Esophagus squamous epithelium (tissue), 5 donors: ENCODE results near the gene MBOAT7. TPM values are rescaled to one million over a fixed set of nuclear protein-coding genes. Genes with fewer than 3 reads are reported as not detected.

Experiments used
- DNase-seq: peaks from one replicate; lab custom pipeline; 2025; lab: John Stamatoyannopoulos, UW
- H3K27ac ChIP-seq, 4 donors: fragments of 200-600 bp; sonication (generic); one replicate each; pipeline ENCODE4 v1.5.1; 2016 to 2019; ENCODE audit warnings: mild to moderate bottlenecking in 1 of 4
- H3K27me3 ChIP-seq, 4 donors: fragments of 200-600 bp; sonication (generic); 1 replicate in 3 of 4; 2 replicates in 1 of 4; pipeline versions ENCODE4 v1.5.1 to v1.6.0; 2017 to 2021; ENCODE audit warnings: antibody characterized with exemption in 1 of 4
- H3K36me3 ChIP-seq, 3 donors: fragments of 200-600 bp; sonication (generic); one replicate each; pipeline ENCODE4 v1.5.1; 2016 to 2019
- H3K4me1 ChIP-seq, 3 donors: fragments of 200-600 bp; sonication (generic); one replicate each; pipeline ENCODE4 v1.5.1; 2017 to 2019
- H3K4me3 ChIP-seq, 4 donors: fragments of 200-600 bp; sonication (generic); 1 replicate in 3 of 4; 2 replicates in 1 of 4; pipeline ENCODE4 v1.5.1; 2016 to 2019; ENCODE audit warnings: mild to moderate bottlenecking in 2 of 4, moderate library complexity in 1 of 4
- H3K9me3 ChIP-seq, 3 donors: fragments of 200-600 bp; sonication (generic); one replicate each; pipeline ENCODE4 v1.5.1; 2016 to 2019
- POLR2A ChIP-seq, 4 donors: fragments of 450-650 bp; IDR thresholded peaks; one replicate each; pipeline ENCODE4 v1.6.1; 2017; ENCODE audit warnings: antibody characterized with exemption in 4 of 4, mild to moderate bottlenecking in 4 of 4, moderate library complexity in 3 of 4
- WGBS, 2 donors: methylation state at CpG; one replicate each; pipeline ENCODE4 v1.1.5; 2018; 5-methylcytosine and 5-hydroxymethylcytosine counted together
- intact Hi-C: fragments of 100-400 bp; cut with DNase I; formaldehyde crosslinking; loops from one replicate; pipeline ENCODE4 v1.15.0; 2022
- total RNA-seq, 4 donors: library from RNA; depleted of rRNA; stranded (reverse); fragments of >200 nt; gene quantifications; one replicate each; pipeline ENCODE4 v1.1.0, GENCODE V29; 2016
- TF ChIP-seq, protein P1 (sequence below), 6 experiments: fragments of 450-650 bp in 4 of 6; fragments of 200-600 bp in 2 of 6; sonication (generic) in 2 of 6; IDR thresholded peaks; one replicate each; pipeline ENCODE4 v1.5.1; 2016 to 2019; ENCODE audit warnings: antibody characterized with exemption in 6 of 6, mild to moderate bottlenecking in 4 of 6, moderate library complexity in 4 of 6
- donor health status: DM: yes; HTN: yes; CAD: no.

MBOAT7 gene
- total RNA-seq, 4 donors from 2014 or later = 32.2 to 56.2 (median 40.8) TPM

GRCh38 chr19:54148158-54148557 is 41.2 kb downstream of the MBOAT7 start:
- intact Hi-C loops = no loop called here
- Histone ChIP-seq H3K4me3 (no peak overlapping the region), H3K27ac (peak overlapping the region in 2 of 4 donors; percentile 36 to 65), H3K4me1 (peaks cover 0 to 20% (median 0%) of the 10 kb centered on the region in 3 donors), H3K27me3 (no peaks in the 10 kb centered on the region), H3K36me3 (peaks cover 76 to 100% (median 92%) of the 10 kb centered on the region in 3 donors), H3K9me3 (no peaks in the 10 kb centered on the region)
- TF ChIP-seq, protein P1, sequence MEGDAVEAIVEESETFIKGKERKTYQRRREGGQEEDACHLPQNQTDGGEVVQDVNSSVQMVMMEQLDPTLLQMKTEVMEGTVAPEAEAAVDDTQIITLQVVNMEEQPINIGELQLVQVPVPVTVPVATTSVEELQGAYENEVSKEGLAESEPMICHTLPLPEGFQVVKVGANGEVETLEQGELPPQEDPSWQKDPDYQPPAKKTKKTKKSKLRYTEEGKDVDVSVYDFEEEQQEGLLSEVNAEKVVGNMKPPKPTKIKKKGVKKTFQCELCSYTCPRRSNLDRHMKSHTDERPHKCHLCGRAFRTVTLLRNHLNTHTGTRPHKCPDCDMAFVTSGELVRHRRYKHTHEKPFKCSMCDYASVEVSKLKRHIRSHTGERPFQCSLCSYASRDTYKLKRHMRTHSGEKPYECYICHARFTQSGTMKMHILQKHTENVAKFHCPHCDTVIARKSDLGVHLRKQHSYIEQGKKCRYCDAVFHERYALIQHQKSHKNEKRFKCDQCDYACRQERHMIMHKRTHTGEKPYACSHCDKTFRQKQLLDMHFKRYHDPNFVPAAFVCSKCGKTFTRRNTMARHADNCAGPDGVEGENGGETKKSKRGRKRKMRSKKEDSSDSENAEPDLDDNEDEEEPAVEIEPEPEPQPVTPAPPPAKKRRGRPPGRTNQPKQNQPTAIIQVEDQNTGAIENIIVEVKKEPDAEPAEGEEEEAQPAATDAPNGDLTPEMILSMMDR (IDR thresholded peaks at IDR 0.05) = no peak
- no peak for TF ChIP-seq POLR2A (IDR thresholded peaks at IDR 0.05)
- DNase-seq = no peak
- 93% methylated on average over 3 of the region's 19 CpGs; no CpG with 5 or more reads in 1 of the 2 donors for WGBS, 2 donors

DNA sequence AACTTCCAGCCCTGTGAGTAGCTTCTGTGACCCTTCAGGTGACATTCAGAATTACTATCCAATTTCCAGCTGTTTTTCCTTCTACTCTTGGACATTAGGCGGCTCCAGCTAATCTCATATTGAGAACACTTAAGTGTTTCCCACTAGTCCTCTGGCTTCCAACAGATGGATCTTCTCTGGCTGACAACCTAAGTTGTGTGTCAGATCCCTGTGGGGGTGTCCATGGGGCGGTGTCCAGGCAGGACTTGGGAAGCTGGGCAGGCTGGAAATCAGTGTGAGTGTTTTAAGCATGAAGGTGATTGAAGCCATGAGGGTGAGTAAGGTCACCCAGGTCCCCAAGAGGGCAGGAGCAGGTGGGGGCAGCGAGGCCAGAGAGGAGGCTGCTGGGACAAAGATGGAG is 41.7 kb downstream of the MBOAT7 start:
- H3K27me3 ChIP-seq = no peaks in the 10 kb centered on the region
- DNase-seq = no peak
- H3K4me1 ChIP-seq = peaks cover 0 to 16% (median 0%) of the 10 kb centered on the region in 3 donors
- no peak overlapping the region for H3K4me3 ChIP-seq
- intact Hi-C loops = no loop called here
- TF ChIP-seq, protein P1 (IDR thresholded peaks at IDR 0.05) = no peak
- no peak for TF ChIP-seq POLR2A (IDR thresholded peaks at IDR 0.05)
- 79% methylated on average over 2 of the region's 3 CpGs for WGBS, 2 donors
- H3K27ac ChIP-seq = peak overlapping the region in 2 of 4 donors; percentile 55 to 65
- no peaks in the 10 kb centered on the region for H3K9me3 ChIP-seq
- peaks cover 73 to 100% (median 92%) of the 10 kb centered on the region in 3 donors for H3K36me3 ChIP-seq

GRCh38 chr19:54145541-54146158 is 43.7 kb downstream of the MBOAT7 start:
- no peak for DNase-seq
- Histone ChIP-seq H3K9me3 (no peaks in the 10 kb centered on the region), H3K36me3 (peaks cover 66 to 98% (median 76%) of the 10 kb centered on the region in 3 donors), H3K27me3 (no peaks in the 10 kb centered on the region), H3K4me3 (no peak overlapping the region), H3K4me1 (peaks cover 0 to 30% (median 6%) of the 10 kb centered on the region in 3 donors), H3K27ac (no peak overlapping the region)
- intact Hi-C loops = no loop called here
- TF ChIP-seq, protein P1 (IDR thresholded peaks at IDR 0.05) = no peak
- TF ChIP-seq POLR2A (IDR thresholded peaks at IDR 0.05) = no peak
- WGBS, 2 donors = 89 to 94% methylated on average over 19 to 24 of the region's 28 CpGs

DNA sequence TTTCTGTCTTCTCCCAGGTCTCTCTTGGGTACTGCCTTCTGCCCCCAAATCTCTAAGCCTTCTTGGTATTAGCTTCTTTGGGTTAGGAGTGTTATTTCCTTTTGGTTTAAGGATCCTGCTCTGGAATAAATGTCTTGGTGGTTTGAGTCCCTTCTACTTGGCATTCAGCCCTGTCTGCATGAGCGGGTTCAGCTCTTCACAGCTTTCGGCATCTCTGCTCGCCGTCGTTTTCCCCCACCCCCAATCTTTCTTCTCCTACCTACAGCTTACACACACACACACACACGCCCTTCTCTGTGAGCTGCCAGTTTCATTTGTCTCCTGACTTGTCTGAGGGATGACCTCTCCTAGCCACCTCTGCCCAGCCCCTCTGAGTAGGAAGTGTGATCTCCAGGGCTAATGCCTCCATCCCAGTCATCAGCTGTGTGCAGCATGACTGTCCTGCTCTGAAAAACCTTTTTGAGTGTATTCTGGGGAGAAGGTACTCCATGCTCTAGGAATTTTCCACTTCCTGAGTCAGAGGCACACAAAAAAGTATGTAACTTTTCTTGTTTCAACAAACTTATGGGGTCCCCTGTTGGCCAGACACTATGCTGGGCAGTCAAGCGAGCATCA is 47.1 kb downstream of the MBOAT7 start:
- intact Hi-C loops = no loop called here
- Histone ChIP-seq H3K4me3 (no peak overlapping the region), H3K36me3 (peaks cover 39 to 79% (median 46%) of the 10 kb centered on the region in 3 donors), H3K4me1 (peaks cover 22 to 46% (median 27%) of the 10 kb centered on the region in 3 donors), H3K27me3 (no peaks in the 10 kb centered on the region), H3K9me3 (no peaks in the 10 kb centered on the region), H3K27ac (no peak overlapping the region)
- DNase-seq = no peak
- TF ChIP-seq POLR2A (IDR thresholded peaks at IDR 0.05) = no peak
- TF ChIP-seq, protein P1 (IDR thresholded peaks at IDR 0.05) = no peak
- 83 to 92% methylated on average over 6 to 7 of the region's 7 CpGs for WGBS, 2 donors

DNA sequence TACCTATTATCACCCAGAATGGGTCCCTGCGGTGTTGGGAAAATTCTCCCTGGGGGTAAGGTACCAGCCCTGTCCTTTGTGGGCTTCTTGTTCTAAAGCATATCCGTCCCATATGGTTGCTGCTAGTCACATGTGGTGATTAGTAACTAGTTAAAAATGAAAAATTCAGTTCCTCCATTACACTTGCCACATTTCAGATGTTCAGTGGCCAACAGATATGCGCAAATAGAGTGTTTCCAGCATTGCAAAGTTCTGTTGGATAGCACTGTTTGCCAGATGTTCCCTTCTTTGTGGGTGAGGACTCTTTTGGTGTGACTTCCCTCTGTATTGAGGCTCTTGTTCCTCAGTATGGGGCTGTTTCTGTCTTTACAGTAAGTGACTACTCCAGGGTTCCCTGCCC is 48.0 kb downstream of the MBOAT7 start:
- H3K4me1 ChIP-seq = peaks cover 25 to 45% (median 28%) of the 10 kb centered on the region in 3 donors
- no peak for TF ChIP-seq POLR2A (IDR thresholded peaks at IDR 0.05)
- TF ChIP-seq, protein P1 (IDR thresholded peaks at IDR 0.05) = no peak
- DNase-seq = no peak
- H3K27ac ChIP-seq = no peak overlapping the region
- WGBS, 2 donors = 90 to 91% methylated on average over 3 of the region's 3 CpGs
- H3K27me3 ChIP-seq = no peaks in the 10 kb centered on the region
- peaks cover 30 to 70% (median 37%) of the 10 kb centered on the region in 3 donors for H3K36me3 ChIP-seq
- H3K9me3 ChIP-seq = no peaks in the 10 kb centered on the region
- no peak overlapping the region for H3K4me3 ChIP-seq
- intact Hi-C loops = no loop called here
